K562 (cell line): ENCODE measurements around the gene LPXN.

Experiments
- POLR2B ChIP-seq: fragments of 450-650 bp; IDR thresholded peaks from 2 replicates; pipeline ENCODE4 v1.6.1; 2018; ENCODE audit warnings: low read depth; ENCODE audit not compliant: partially characterized antibody
- SRSF7 ChIP-seq: fragments of 200-400 bp; formaldehyde crosslinking; optimal IDR thresholded peaks from 2 replicates; pipeline ENCODE3; 2017; ENCODE audit warnings: mild to moderate bottlenecking, low read depth, low read length
- ZNF274 ChIP-seq: IDR thresholded peaks from 2 replicates; pipeline ENCODE4 v1.6.1; 2011; ENCODE audit warnings: low read depth, mild to moderate bottlenecking, low read length, moderate library complexity, borderline replicate concordance

DNA sequence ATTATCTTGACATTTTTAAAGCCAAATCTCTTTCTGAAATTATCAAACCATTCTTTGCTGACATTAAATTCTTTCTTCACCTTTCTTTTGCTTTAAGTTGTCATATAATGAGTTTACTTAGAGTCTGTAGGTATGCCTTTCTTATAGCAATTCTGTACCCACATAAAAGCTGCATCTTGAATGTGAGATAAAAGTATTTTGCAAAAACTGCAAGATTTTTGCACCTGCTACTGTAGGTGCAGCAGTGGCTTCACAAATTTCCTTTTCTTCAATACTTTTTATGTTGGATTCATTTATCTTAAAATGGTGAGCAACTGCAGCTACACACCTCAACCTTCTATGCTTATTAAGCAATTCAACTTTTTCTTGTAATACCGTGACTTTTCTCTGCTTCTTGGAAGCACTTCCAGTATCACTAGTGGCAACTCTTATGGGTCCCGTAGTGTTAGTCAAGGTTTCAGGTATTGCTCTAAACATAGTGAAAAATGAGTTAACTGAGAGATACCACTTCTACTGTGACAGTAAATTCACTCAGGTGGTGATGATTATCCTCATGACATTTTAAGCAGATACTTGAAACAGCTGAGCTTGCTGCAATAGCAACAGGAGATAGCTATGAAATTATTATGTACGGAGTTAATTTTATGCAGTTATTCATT lies 22.0 kb upstream of the LPXN start:
- TF ChIP-seq POLR2B = no peak
- TF ChIP-seq SRSF7 = no peak
- TF ChIP-seq ZNF274 = no peak
